ENCODE results near the gene GAREM1. TPM values are rescaled to one million over a fixed set of nuclear protein-coding genes. Genes with fewer than 3 reads are reported as not detected.

The GAREM1 gene
- total and polyA plus RNA-seq, 7 donors = 2.3 to 10.3 (median 7.2) TPM

- DNase-seq (no peak), ATAC-seq (no peak)
- Histone ChIP-seq H3K36me3 (ENCODE audit: insufficient read depth in 1 of 2, low read depth in 1 of 2) (no peaks in the 10 kb centered on the region), H3K4me3 (no peak overlapping the region), H3K27me3 (ENCODE audit: insufficient read depth in 3 of 3, low read length in 2 of 3) (no peaks in the 10 kb centered on the region), H3K9me3 (no peaks in the 10 kb centered on the region), H3K4me1 (no peaks in the 10 kb centered on the region), H3K27ac (no peak overlapping the region)
- intact Hi-C loops (cut with DNase I) = no loop called here
- TF ChIP-seq CTCF (IDR thresholded peaks at IDR 0.05) = no peak
- 81 to 87% (median 87%) methylated on average over 4 of the region's 4 CpGs for WGBS, 3 donors
Observed at GRCh38 chr18:32278177-32278799, 192.4 kb downstream of the GAREM1 start.

- no peaks in the 10 kb centered on the region for H3K27me3 ChIP-seq (ENCODE audit: insufficient read depth in 3 of 3, low read length in 2 of 3)
- H3K36me3 ChIP-seq (ENCODE audit: insufficient read depth in 1 of 2, low read depth in 1 of 2) = no peaks in the 10 kb centered on the region
- WGBS, 3 donors = 36 to 41% (median 41%) methylated on average over 2 of the region's 2 CpGs
- no peak overlapping the region for H3K27ac ChIP-seq
- TF ChIP-seq CTCF (IDR thresholded peaks at IDR 0.05) = no peak
- intact Hi-C loops (cut with DNase I) = no loop called here
- ATAC-seq (no peak), DNase-seq (no peak)
- H3K4me3 ChIP-seq = no peak overlapping the region
- no peaks in the 10 kb centered on the region for H3K4me1 ChIP-seq
- no peaks in the 10 kb centered on the region for H3K9me3 ChIP-seq
Observed at GRCh38 chr18:32277549-32277948, 193.1 kb downstream of the GAREM1 start.

- 92 to 94% (median 92%) methylated on average over 4 of the region's 4 CpGs for WGBS, 3 donors
- ATAC-seq = no peak
- no peak overlapping the region for H3K4me3 ChIP-seq
- H3K4me1 ChIP-seq = no peaks in the 10 kb centered on the region
- DNase-seq = no peak
- H3K27me3 ChIP-seq (ENCODE audit: insufficient read depth in 3 of 3, low read length in 2 of 3) = no peaks in the 10 kb centered on the region
- H3K36me3 ChIP-seq (ENCODE audit: insufficient read depth in 1 of 2, low read depth in 1 of 2) = no peaks in the 10 kb centered on the region
- intact Hi-C loops (cut with DNase I) = no loop called here
- H3K9me3 ChIP-seq = no peaks in the 10 kb centered on the region
- H3K27ac ChIP-seq = no peak overlapping the region
- TF ChIP-seq CTCF (IDR thresholded peaks at IDR 0.05) = no peak
Observed at GRCh38 chr18:32276906-32277305, 193.8 kb downstream of the GAREM1 start.

GRCh38 chr18:32276256-32276655, 194.4 kb downstream of the GAREM1 start:
- no peaks in the 10 kb centered on the region for H3K9me3 ChIP-seq
- H3K36me3 ChIP-seq (ENCODE audit: insufficient read depth in 1 of 2, low read depth in 1 of 2) = no peaks in the 10 kb centered on the region
- no peaks in the 10 kb centered on the region for H3K27me3 ChIP-seq (ENCODE audit: insufficient read depth in 3 of 3, low read length in 2 of 3)
- no peak for TF ChIP-seq CTCF (IDR thresholded peaks at IDR 0.05)
- H3K27ac ChIP-seq = no peak overlapping the region
- ATAC-seq = no peak
- no peaks in the 10 kb centered on the region for H3K4me1 ChIP-seq
- intact Hi-C loops (cut with DNase I) = no loop called here
- H3K4me3 ChIP-seq = no peak overlapping the region
- DNase-seq = no peak
- WGBS, 3 donors = 96 to 100% (median 97%) methylated on average over 2 of the region's 2 CpGs

- Histone ChIP-seq H3K4me1 (no peaks in the 10 kb centered on the region), H3K27me3 (ENCODE audit: insufficient read depth in 3 of 3, low read length in 2 of 3) (no peaks in the 10 kb centered on the region), H3K27ac (no peak overlapping the region), H3K9me3 (no peaks in the 10 kb centered on the region), H3K36me3 (ENCODE audit: insufficient read depth in 1 of 2, low read depth in 1 of 2) (peaks cover 0 to 2% of the 10 kb centered on the region in 2 donors), H3K4me3 (no peak overlapping the region)
- intact Hi-C loops (cut with DNase I) = no loop called here
- ATAC-seq = no peak
- TF ChIP-seq CTCF (IDR thresholded peaks at IDR 0.05) = no peak
- no peak for DNase-seq
- 97 to 99% (median 98%) methylated on average over 8 of the region's 8 CpGs for WGBS, 3 donors
Observed at GRCh38 chr18:32275221-32275620, 195.5 kb downstream of the GAREM1 start.

All from psoas muscle (tissue), 8 donors.